Non-pigmented ciliary epithelial cell (primary cell): ENCODE data around the gene MUC2.

ENCODE experiments used
- DNase-seq: peaks from one replicate; pipeline ENCODE4 v3.0.0-alpha.2; 2010; ENCODE audit warnings: low read depth

MUC2 gene

DNA sequence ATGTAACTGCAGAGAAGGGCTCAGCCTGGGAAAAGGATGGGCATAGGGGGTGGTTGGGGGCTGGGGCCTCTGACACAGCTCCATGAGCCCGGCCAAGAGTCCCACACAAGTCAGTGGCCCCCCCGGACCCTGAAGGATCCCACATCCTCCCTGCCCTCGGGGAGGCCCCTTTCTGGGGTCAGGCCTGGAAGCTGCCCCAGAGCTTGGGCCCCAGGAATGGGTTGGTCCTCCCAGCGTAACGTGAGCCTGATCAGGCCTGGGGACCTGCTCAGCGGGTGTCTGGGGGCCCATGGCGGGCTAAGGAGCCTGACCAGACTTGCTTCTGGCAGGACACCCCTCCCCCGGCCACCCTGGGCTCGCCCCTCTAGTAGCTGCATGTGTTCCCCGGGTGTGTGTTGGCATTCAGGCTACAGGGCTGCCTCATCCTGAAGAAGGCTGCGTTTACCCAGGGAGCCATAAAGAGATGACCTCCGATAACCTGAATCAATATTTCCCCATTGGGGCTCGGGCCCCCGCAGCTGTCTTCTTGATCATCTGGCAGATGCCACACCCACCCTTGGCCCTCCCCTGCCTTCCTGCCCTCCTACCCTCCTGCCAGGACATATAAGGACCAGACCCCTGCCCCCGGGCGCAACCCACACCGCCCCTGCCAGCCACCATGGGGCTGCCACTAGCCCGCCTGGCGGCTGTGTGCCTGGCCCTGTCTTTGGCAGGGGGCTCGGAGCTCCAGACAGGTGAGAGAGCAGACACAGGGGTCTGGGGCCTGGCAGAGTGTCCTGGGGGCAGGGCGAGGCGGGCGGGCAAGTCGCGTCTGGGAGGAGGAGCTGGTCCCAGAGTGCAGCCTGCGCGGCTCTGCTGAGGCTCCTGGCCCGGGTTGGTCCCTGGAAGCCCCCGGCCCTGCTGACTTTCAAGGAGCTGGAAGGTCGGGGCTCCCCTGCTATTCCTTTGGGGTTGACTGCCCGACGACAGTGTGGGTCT, at the start of gene MUC2:
Gene MUC2 (plus strand): TSS at position 631 of the 978 bp plus-strand sequence.
- no peak for DNase-seq

DNA sequence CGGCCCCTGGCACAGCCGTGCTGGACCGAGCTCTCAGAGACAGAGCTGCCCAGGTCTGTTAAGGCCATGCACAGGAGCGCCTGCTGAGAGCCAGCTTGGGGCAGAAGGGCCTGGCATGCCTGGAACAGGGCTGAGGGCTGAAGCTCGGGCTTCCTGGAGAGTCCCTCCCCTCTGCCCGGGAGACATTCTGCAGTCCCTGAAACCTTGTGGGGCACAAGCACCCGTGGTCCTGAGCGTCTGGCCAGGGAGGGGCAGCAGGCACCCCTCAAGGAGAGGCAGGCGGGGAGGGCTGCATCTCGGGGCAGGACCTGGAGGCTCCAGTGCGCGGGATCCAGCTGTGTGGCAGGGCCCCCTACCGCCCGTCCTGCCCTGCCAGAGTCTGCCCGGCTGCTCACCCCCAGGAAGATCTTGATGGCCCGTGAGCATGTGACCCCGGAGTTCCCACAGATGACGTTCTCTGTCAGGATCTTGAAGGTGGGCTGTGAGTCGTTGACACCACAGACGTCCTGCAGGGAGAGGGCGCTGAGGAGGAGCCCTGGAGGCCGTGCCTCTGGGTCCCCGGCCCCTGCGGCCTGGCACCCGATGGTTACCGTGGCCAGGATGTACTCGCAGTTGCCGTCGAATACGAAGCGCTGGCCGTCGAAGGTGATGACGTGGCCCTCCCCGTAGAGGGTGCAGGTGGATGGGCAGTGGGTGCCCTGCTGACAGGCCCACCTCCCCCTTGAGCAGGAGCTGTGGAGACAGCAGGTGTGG, 49.1 kb upstream of the MUC2 start:
- no peak for DNase-seq

DNA sequence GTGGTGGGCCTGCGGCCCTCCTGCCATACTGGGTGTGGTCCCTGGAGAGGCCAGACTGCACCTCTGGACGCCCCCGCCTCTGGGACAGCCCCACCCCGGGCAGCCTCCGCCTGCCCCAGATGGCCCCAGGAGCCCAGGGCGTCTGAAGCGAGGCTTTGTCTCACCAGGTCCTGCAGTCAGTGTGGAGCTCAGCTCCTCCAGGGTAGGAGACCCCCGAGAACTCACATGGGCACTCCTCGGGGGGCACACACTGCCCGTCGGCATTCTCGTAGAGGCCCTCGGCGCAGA, 48.6 kb upstream of the MUC2 start:
- DNase-seq = no peak

DNA sequence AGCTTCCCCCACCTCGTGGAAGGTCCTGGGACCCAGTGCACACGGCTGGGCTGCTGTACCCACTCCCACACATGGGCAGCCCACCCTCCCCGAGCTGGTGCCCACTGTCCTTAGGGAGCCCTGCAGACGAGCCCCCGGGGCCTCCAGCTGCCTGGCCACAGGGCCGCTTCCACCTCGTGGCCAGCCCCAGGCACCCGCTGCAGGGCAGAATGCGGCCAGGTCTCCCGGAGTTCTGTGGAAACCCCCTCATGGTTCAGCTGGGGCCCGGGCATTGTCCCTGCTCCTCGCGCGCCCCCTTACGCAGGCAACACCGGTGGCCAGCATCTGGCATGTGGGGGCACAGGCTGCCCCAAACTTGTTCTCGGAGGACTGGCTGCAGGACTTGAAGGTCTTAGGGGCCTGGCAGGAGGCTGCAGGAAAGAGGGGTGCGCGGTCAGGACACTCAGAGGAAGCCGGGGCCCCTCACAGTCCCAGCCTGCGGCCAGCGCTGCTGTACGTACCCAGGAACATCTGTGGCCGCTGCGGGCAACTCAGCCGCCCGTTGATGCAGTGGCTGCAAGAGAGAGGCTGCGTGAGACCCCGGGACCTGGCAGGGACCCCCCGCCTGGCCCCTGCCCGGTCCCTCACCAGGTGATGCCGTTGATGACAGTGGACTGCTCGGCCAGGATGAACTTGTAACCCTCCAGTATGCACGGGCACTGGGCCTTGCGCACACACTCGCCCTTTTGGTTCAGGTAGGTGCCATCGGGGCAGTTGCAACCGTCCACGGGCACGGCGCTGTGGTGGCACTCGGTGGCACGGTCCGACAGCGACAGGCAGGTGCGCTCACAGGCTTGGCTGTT, 47.8 kb upstream of the MUC2 start:
- no peak for DNase-seq

DNA sequence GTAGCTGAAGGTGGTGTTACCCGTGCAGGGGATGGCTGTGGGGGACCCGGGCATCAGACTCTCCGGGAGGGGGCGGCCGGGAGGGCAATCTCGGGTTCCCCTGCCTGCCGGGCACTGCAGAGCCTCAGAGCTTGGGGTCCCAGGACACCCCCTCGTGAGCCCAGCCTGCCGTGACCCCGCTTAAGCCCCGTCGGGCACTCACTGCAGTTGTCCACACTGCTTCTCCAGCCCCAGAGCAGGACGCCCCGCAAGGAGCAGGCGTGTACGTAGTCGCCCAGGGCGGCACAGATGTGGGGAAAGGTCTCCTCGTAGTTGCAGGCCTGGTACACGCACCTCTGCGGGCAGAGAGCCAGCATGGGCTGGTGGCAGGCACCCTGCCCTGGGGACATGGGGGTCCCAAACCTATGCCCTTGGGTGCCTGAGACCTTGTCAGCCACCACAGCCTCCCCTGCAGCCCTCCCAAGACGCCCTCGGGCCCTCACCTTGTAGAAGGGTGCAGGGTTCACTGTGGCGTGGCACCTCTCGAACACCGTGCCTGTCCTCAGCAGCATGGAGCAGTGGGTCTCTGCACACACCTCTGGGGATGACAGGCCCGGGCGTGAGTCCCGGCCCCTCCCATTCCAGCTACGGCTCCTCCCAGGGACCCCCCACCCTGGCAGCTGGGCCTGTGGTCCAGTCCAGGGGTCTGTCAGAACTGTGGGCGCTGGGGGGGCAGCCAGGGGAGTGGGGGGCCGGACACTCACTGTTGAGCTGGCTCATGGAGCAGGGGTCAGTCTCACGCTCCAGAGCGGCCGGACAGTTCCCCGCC, 47.0 kb upstream of the MUC2 start:
- DNase-seq = no peak

DNA sequence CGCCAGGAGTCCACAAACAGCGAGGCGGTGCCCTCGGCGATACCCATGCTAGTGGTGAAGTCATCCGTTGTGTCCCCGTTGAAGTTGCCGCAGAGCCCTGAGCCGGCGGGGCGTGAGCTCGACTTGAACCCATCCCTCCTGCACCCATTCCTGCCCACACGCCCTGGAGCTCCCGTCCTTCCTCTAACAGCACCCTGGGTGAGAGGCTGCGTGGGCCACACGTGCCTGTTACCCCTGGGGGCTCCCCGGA, 46.5 kb upstream of the MUC2 start:
- no peak for DNase-seq

DNA sequence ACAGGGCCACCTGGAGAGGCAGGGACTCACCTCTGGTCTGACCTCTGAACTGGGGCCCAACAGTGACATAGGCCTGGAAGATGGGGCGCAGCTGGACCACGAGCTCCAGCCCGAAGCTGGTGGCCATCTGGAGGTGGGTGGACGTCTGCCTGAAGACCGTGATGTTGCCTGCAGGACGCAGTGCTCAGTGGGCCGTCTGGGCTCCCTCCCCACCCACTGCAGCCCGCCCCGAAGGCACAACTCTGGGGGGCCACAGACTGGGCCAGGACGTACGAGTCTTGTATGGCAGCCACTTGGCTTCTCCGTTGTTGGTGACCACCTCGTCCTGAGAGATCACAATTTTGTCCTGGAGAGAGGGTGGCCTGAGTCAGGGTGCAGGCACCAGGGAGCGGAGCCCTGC, 46.1 kb upstream of the MUC2 start:
- DNase-seq = no peak

DNA sequence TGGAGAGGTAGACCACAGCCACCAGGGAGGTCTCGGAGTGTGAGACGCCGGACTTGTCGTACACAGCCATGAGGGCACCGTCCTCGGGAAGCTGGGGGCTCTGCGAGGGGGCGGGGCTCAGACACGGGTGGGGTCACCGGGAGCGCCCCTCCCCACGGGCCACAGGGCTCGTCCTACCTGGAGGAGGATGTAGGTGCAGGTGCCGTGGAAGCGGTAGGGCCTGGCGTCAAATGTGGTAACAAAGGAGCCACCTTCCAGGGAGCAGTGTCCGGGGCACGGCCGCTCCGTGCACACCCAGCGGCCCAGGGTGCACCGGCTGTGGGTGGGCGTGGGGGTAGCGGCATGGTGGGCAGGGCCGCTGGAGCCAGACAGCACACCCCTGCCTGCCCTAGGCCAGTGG, 45.6 kb upstream of the MUC2 start:
- no peak for DNase-seq

DNA sequence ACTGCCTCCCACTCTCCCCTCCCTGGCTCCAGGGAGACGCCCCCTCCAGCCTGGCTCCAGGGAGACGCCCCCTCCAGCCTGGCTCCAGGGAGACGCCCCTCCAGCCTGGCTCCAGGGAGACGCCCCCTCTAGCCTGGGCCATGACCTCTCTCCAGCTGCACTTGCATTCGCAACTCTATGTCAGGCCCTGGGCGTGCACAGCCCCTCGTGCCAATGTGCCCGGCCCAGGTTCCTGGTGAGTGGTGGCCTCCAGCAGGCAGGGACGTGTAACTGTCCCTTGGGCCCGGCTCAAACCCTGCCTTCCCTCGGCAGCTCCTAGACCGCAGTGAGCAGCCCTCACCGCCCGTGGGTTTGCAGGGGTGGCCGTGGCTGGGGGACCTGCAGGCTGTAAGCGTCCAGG, 45.0 kb upstream of the MUC2 start:
- DNase-seq = no peak

DNA sequence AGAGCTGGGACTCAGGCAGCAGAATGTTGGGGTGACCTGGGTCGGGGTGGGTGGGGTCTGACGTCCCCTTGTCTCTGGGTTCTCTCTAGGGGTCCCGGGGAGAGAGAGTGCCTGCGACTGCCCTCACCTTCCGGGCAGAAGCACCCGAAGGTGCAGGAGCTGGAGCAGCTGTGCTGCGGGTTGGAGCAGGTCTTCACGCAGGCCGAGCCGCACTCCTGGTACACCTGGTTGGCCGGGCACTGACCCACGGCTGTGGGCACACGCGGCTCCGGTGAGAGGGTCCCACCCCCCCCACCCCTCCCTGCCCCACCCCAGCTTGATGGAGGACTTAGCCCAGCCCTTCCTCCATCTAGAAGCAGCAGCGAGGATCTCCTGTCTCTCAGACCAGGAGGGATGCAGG, 44.6 kb upstream of the MUC2 start:
- DNase-seq = no peak

DNA sequence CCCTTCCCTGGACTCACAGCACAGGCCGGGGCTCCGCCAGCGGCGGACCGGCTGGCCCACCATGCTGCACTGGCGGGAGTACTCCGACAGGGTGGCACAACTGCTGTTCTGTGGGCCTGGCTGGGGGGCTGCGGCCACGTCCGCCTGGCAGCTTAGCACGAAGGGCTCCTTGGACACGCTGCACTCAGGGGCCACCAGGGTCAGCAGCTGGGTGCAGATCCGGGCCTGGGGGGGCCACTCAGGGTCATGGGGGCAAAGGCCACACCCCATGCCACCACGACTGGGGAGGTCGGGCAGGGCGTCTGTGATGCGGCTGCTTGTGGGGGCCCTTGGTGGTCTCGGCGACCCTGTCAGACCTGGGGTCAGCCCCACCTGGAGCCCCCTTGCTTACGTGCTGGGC, 44.1 kb upstream of the MUC2 start:
- no peak for DNase-seq

DNA sequence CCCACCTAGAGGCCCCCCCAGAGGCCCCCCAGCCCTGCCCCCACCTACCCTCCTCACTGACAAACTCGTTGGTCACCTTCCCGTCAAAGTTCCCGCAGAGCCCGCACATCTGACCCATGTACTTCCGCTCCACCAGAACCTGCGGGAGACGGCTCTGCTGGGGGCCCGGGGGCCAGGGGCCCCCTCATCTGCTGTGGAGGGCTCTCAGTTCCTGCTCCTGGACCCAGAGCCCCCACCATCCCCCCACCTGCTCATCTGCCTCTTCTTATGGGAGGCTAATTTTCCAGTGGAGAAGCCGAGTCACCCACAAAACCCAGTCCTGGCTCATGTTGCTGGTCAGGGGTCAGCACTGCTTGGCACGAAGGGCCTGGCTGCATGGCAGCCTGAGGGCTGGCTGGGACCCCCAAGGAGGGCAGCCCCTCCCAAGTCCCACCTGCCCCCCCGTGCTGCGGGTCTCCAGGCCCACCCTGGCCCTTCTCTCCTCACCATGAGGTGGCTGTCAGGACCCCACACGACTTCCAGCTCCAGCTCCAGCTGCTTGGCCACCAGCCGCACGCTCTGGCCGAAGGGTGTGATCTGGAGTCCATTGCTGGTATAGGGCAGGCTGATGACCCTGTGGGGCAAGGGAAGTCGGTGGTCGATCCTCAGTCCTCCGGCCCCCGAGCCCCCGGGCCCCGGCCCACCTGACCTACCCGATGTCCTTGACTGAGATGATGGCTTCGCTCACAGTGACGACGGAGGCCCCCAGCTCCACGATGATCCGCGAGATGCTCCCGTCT, 43.4 kb upstream of the MUC2 start:
- no peak for DNase-seq

DNA sequence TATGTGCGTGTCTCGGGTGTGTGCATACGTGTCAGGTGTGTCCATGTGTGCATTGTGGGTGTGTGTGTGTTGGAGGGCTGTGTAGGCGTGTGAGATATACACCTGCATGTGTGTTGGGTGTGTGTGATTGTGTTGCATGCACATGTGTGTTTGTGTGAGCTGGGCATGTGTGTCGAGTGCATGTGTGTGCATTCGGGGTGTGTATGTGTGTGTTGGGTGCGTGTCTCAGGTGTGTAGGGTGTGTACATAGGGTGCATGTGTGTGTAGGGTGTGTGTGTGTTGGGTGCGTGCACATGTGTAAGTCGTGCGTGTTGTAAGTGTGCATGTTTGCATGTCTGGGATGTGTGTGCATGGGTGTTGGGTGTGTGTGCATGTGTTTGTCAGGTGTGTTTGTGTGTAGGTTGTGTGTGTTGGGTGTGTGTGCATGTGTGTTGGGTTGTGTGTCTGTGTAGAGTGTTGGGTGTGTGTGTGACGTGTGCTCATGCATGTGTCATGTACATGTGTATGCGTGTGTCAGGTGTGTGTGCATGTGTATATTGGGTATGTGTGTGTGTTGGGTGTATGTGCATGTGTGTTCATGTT, 42.3 kb upstream of the MUC2 start:
- DNase-seq = no peak

DNA sequence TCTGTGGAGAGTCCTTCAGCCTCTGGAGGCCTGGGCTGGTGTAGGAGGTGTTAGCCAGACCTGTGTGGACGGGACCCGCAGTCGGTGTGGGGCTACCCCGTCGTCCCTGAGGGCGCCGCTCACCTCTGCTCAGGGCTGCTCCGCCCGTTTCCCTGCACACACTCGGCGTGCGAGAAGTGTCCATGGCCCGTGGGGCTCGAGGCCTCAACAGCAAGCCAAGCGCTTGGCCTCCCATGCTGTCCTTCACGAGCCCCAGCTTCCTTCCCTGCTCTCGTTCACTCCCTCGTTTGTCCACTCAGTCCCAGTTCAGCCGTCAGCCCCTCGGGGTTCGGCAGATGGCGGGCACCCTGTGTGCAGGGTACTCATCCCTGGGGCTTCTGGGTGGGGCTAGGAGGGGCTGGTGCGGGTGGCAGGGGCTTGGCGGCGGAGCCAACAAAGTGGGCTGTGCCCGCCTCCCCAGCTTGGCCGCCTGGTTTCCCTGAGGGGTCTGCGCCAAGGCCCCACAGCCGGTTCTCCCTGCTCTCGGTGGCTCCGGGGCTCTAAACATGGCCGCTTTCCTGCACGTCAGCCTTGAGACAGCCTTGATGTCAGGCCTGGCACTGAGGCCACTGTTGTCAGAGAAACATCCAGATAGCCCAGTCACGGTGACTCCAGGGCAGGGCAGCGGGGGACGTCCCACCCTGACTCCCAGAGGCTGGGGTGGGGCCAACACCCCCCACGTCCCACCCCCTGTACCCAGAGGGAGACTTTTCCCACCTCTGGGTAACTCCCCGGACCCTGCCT, 41.5 kb upstream of the MUC2 start:
- DNase-seq = no peak

DNA sequence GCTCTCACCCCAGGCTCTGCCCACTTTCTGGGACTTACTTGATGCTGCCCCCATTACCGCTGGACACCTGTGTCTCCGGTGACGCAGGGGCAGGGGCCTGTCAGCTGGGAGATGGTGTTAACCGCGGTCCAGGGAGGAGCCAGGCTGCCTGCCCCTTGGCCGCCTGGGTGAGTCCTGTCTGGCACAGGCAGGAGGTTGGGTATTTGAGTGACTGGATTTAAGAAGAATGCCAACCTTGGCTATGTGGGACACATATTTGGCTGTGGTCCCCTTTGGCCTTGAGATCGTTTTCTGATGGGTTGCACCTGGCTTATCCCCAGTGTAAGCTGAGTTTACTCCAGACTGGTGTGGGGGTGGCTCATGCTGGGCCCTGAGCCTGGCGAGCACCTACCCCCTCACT, 40.7 kb upstream of the MUC2 start:
- no peak for DNase-seq

DNA sequence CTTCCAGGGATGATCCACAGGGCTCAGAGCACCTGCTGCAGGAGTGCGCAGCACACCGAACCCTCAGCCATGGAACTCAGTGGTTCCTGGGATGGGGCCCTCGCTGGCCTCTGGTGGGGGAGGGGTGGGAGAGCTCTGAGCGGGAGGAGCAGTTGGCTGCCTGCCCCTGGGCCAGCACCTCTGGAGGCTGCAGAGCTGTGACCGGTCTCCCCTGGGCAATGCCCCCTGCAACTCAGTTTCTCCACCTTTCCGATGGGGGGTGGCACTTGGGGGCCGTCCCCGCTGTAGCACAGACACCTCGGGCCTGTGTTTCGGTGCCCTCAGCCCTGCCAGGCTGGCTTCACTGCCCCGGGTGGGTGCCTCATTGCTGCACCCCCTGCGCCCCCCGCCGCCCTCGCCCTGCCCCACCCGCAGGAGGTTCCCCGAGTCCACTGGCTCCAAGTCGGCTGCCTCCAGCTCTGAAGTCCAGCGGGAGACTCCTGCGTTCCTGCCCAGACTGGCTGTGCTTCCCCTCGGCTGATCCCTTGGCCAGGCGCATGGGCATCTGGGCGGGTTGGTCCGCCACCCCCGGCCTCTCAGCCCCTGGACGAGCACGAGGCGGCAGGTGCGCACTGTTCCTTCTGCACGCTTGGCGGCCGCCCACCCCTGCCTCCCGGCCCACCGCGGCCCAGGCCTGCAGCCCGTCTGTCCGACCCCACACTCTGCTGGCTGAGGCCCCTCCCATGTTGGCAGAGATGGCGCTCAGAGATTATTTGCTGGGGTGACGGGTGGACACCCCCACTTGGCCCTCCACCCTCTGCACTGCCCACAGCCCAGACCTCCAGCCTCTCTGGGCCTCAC, 40.0 kb upstream of the MUC2 start:
- no peak for DNase-seq

DNA sequence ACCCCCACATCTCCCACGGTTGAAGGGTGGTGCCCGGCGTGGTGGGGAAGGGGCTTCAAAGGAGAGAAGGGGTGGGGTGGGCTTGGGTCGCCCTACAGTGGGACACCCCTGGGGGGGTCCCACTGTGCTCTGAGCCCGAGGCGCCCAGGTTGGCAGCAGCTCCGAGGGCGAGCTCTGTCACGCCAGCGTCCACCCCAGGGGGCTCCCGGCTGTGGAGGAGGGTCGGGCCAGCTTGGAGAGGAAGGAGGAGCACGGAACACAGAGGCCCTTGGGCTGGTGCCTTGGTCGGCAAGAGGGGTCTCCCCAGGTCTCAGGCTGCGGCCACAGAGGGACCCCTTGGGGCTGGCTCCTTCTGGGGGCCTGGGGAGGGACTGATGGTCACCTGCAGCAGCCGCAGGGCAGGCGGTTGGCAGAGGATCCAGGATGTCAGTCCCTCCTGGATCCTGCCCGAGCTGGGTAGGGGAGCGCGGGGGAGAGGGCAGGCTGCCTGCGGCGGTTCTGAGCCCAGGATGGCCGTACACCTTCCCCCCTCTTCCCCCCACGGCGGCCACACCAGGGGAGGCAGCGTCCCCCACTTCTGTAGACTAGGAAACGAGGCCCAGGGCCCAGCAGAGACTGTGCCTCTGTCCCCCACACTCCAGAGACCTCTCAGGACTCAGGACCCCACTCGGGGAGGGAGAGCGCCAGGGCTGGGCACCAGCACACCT, 38.9 kb upstream of the MUC2 start:
- DNase-seq = no peak

DNA sequence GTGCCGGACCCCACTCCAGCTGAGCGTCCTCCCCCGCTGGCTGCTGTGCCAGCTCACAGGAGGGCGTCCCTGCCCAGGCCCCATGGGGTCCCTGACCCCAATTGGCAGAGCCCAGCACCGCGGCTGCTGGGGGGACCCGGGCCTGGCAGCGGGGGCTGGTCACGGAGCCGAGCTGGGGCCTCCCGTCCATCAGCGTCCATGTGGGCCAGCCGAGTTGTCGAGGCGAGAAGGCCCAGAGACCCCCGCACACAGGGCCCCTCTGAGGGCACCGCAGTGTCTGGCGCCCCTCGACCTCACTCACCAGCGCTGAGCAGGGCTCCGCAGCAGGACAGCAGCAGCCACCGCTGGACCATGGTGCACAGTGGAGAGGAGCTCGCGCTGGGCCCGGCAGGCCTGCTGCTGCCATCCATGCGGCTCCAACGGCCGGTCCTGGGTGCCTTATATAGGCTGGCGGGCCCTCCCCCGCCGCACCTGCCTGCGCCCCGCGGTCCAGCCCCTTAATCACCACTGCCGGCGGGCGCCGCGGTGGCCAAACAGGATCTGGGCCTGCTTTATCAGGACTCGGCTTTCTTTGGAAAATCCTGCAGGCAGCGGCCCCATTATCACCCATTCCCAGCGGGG, 38.3 kb upstream of the MUC2 start, which contains the start of gene MUC6:
Gene MUC6 (minus strand): TSS at position 416 of the 621 bp plus-strand sequence. CDS start 63 bp downstream, at position 353.
- no peak for DNase-seq
